Activated T-helper 17 cell treated with anti-CD3 and anti-CD28 coated beads, Interleukin-2, amount 50 U/mL, for 72 hours (primary cell): Measurements from ENCODE around the gene NRXN3. TPM values are rescaled to one million over a fixed set of nuclear protein-coding genes. Genes with fewer than 3 reads are reported as not detected.

Experiments used
- ATAC-seq: fragments of 150-1000 bp; cut with Tn5 transposase; replicated peaks from 2 replicates; pipeline ENCODE4 v1.10.0; 2021; ENCODE audit warnings: mild to moderate bottlenecking, moderate library complexity
- H3K27ac Mint-ChIP-seq: one replicate; pipeline ENCODE4 v1.8.0; 2022; ENCODE audit warnings: mixed read lengths
- H3K27me3 Mint-ChIP-seq: one replicate; pipeline ENCODE4 v1.8.0; 2022; ENCODE audit warnings: mixed read lengths
- H3K36me3 Mint-ChIP-seq: one replicate; pipeline ENCODE4 v1.8.0; 2022; ENCODE audit warnings: low read depth, mild to moderate bottlenecking, mixed read lengths
- H3K4me1 Mint-ChIP-seq: one replicate; pipeline ENCODE4 v1.8.0; 2022; ENCODE audit warnings: mixed read lengths
- H3K4me3 Mint-ChIP-seq: one replicate; pipeline ENCODE4 v1.8.0; 2022; ENCODE audit warnings: mild to moderate bottlenecking, mixed read lengths
- H3K9me3 Mint-ChIP-seq: one replicate; pipeline ENCODE4 v1.8.0; 2022; ENCODE audit warnings: mixed read lengths
- total RNA-seq, 2 donors: library from RNA; stranded (reverse); gene quantifications; one replicate each; pipeline ENCODE4 v1.2.3, GENCODE V29; 2022

NRXN3 gene
- total RNA-seq, 2 donors from 2014 or later = not detected

DNA sequence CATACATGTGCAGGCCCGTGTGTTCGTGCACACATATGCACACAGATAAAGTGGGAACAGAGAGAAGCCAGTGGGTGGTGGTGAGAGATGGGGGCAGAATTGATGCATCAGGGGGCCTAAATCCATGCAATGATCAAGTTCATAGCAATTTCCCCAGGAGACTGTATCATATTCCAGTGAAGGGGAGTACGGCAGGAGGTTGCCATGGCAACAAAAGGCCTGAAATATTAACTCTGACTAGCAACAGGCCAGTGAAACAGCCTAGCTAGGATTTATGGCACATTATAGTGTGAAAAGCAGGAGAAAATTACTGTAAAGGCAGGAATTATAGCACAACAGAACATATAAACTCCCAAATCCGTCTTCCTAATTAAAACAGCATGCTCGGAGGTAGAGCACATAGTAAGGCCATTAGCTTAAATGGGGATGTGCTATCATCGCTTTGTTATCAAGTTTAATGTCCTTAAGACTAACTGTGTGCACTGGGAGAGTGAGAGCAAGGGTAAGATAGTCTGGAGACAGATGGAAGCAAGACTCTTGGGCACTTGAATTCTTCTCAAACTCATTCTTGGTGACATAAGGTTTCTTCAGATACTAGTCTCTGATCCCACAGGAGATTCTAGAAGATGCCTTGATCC, 1234.8 kb downstream of the NRXN3 start:
- Mint-ChIP-seq H3K9me3 (no peaks in the 10 kb centered on the region), H3K36me3 (no peaks in the 10 kb centered on the region), H3K27me3 (no peaks in the 10 kb centered on the region), H3K4me1 (no peaks in the 10 kb centered on the region), H3K27ac (no peak overlapping the region), H3K4me3 (no peak overlapping the region)
- no peak for ATAC-seq

DNA sequence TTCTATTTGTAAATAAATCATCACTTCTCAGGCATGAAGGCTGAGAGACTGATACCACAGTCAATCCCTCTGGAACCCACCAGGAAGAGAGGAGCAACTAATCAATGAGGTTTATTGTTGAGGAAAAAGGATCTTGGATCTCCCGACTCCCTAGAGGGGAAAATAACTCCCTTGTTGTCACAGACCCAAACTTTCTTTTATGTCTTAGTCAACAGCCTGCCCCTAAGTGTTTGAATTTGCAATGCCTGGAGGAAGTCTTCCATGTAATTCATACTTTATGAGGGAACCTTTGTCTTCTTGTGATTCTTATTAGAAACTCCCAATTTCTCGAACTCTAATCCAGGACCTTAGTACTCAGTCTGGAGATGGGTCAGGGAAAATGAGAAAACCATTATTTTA, 1235.3 kb downstream of the NRXN3 start:
- Mint-ChIP-seq H3K27me3 (no peaks in the 10 kb centered on the region), H3K4me3 (no peak overlapping the region), H3K36me3 (no peaks in the 10 kb centered on the region), H3K9me3 (peaks cover under 1% of the 10 kb centered on the region), H3K4me1 (no peaks in the 10 kb centered on the region), H3K27ac (no peak overlapping the region)
- ATAC-seq = no peak

DNA sequence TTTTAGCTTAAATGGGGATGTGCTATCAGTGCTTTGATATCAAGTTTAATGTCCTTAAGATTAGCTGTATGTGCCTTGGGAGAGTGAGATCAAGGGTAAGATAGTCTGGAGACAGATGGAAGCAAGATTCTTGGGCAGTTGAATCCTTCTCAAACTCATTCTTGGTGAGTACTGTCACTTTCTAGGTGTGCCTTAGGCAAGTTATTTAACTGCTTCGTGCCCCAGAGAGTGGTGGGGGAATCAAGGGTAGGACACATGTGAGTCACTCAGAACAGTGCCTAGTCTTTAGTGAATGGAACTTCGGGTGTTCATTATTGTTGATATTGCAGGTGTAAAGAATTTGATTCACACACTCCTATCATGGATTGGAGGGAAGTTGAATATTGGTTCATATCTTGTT, 1237.4 kb downstream of the NRXN3 start:
- Mint-ChIP-seq H3K27me3 (no peaks in the 10 kb centered on the region), H3K36me3 (no peaks in the 10 kb centered on the region), H3K4me3 (no peak overlapping the region), H3K4me1 (no peaks in the 10 kb centered on the region), H3K27ac (no peak overlapping the region), H3K9me3 (peaks cover 4% of the 10 kb centered on the region)
- ATAC-seq = no peak

GRCh38 chr14:79408696-79409095, 1238.5 kb downstream of the NRXN3 start:
- peaks cover 4% of the 10 kb centered on the region for H3K9me3 Mint-ChIP-seq
- no peaks in the 10 kb centered on the region for H3K36me3 Mint-ChIP-seq
- H3K4me3 Mint-ChIP-seq = no peak overlapping the region
- no peaks in the 10 kb centered on the region for H3K4me1 Mint-ChIP-seq
- H3K27me3 Mint-ChIP-seq = no peaks in the 10 kb centered on the region
- ATAC-seq = no peak
- H3K27ac Mint-ChIP-seq = no peak overlapping the region

DNA sequence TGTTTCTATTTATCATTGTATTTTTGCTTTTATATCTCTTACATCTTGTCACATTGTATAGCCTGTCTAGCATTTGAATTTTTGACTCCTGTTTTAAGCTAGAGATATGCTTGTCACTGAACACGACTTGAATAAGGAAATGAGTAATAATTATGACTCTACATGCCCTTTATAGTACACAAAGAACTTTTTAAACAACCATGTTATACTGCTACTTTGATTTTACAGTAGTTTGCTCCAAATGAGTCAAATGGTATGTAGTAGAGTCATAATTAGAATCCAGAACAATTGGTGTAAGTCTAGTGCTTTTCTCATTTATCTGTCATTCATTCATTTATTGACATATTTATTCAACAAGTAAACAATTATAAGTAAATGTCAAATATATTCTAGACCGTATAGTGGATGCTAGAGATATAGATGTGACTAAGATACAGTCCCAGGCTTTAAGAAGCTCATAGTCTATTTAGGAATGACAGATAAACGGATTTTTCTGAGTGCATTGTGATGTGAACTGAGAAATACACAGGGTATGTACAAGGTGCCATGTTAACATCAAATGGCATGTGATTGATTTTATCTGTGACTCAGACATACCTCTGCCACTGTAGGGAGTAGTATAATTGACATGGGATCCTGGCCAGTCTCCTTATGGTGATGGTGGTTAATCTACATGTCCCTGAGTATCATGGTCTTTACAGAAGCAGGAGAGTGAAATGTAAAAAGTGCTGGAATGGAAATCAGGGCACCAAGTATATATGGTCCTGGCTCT, 1241.4 kb downstream of the NRXN3 start:
- Mint-ChIP-seq H3K4me3 (no peak overlapping the region), H3K27me3 (no peaks in the 10 kb centered on the region), H3K4me1 (no peaks in the 10 kb centered on the region), H3K9me3 (peaks cover 4% of the 10 kb centered on the region), H3K27ac (no peak overlapping the region), H3K36me3 (no peaks in the 10 kb centered on the region)
- ATAC-seq = no peak

- Mint-ChIP-seq H3K36me3 (no peaks in the 10 kb centered on the region), H3K27ac (no peak overlapping the region), H3K27me3 (no peaks in the 10 kb centered on the region), H3K4me3 (no peak overlapping the region), H3K4me1 (no peaks in the 10 kb centered on the region), H3K9me3 (peaks cover 4% of the 10 kb centered on the region)
- ATAC-seq = no peak
Measured at GRCh38 chr14:79412822-79413221, 1242.6 kb downstream of the NRXN3 start.

DNA sequence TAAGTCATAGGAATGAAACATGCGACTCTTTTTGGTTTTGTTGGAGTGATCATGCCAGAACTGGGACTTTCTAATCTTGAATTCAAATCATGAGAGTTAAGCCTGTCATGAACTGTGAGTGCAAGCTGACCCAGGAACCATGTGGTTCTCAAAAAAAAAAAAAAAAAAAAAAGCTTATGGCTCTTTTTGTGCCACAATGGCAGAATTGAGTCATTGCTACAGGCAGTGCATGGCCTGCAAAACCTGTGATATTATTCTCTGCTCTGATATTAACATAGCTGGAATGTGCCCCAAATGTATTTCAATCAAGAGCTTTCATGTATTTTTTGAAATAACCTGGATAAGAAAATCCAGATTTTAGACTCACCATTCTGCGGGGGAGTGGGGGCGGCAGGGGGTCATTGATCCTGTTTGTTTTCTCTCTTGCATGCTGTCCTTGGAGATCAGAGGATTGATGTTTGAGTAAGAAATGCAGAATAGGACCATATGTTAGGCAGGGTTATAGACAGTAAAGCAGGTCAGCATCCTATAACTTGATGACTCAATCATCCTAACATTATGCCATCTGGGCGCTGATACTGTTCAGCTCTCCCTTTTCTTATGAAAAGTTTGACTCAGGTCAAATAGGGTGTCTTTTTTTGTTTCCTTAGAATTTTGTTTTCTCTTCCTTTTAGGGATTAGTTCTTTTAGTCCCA, 1243.7 kb downstream of the NRXN3 start:
- Mint-ChIP-seq H3K27me3 (no peaks in the 10 kb centered on the region), H3K4me1 (no peaks in the 10 kb centered on the region)

DNA sequence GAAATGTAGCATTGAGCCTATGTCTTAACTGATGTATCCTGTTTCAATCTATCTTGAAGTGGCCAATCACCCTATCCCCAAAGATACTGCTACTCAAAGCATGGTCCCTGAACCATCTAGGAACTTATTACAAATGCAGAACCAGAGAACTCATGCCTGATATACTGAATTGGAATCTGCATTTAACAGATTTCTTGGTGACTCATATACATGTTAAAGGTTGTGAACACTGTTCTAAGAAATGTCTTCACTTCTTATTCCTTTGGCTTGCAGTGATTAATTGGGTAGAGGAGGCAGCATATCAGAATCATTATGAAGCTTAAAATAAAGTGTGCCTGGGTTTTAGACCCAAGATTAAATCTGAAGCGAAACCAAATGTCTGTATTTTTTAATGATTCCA, 1245.6 kb downstream of the NRXN3 start:
- no peak for ATAC-seq
- Mint-ChIP-seq H3K27ac (no peak overlapping the region), H3K4me1 (no peaks in the 10 kb centered on the region), H3K9me3 (peaks cover 1% of the 10 kb centered on the region), H3K36me3 (no peaks in the 10 kb centered on the region), H3K4me3 (no peak overlapping the region), H3K27me3 (no peaks in the 10 kb centered on the region)

More for the DNA sequence above, 1243.7 kb downstream of the NRXN3 start:
- H3K9me3 Mint-ChIP-seq = peaks cover 4% of the 10 kb centered on the region
- H3K4me3 Mint-ChIP-seq = no peak overlapping the region
- no peak overlapping the region for H3K27ac Mint-ChIP-seq
- no peaks in the 10 kb centered on the region for H3K36me3 Mint-ChIP-seq
- no peak for ATAC-seq

- ATAC-seq = no peak
- no peak overlapping the region for H3K27ac Mint-ChIP-seq
- no peaks in the 10 kb centered on the region for H3K36me3 Mint-ChIP-seq
- no peaks in the 10 kb centered on the region for H3K4me1 Mint-ChIP-seq
- no peak overlapping the region for H3K4me3 Mint-ChIP-seq
- H3K9me3 Mint-ChIP-seq = no peaks in the 10 kb centered on the region
- H3K27me3 Mint-ChIP-seq = no peaks in the 10 kb centered on the region
Measured at GRCh38 chr14:79417961-79418360, 1247.8 kb downstream of the NRXN3 start.

DNA sequence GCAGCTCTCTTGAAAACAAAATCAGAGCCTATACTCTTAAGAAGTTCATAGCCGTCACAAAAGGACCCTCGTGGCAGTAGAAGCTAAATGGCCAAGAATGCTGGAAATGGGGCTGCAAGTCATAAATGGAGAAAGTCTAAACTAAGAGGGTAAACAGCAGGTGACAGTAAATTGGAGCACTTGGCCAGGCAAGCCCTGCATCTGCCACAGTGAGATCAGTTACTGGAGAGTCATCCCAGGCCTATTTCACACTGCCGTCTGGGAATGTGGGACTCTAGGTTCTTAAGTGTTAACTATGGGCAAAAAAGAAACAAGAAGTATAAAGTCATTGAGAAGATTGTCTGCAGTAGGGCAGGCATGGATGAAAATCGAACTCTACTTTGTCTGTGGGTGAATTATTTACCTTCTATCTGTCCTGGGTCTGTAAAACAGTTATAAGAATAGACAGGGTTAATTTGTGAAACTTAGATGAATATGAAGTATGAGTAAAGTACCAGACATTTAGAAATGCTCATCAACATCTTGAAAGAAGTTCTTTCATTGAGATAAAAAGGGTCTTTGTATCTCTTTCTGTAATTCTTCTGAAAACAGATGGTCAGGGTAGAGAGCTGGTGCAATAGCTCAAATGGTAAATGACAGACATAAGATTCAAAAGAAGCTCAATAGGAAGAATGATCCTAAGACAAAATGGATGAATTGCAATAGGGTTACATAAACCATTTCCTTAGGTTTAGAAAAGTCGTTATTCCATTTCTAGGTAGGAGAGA, 1248.7 kb downstream of the NRXN3 start:
- no peak overlapping the region for H3K27ac Mint-ChIP-seq
- H3K9me3 Mint-ChIP-seq = peaks cover 4% of the 10 kb centered on the region
- no peaks in the 10 kb centered on the region for H3K27me3 Mint-ChIP-seq
- no peaks in the 10 kb centered on the region for H3K4me1 Mint-ChIP-seq
- H3K4me3 Mint-ChIP-seq = no peak overlapping the region
- no peak for ATAC-seq
- no peaks in the 10 kb centered on the region for H3K36me3 Mint-ChIP-seq

- no peaks in the 10 kb centered on the region for H3K27me3 Mint-ChIP-seq
- H3K27ac Mint-ChIP-seq = no peak overlapping the region
- H3K36me3 Mint-ChIP-seq = no peaks in the 10 kb centered on the region
- H3K4me3 Mint-ChIP-seq = no peak overlapping the region
- H3K4me1 Mint-ChIP-seq = no peaks in the 10 kb centered on the region
- ATAC-seq = no peak
- peaks cover 4% of the 10 kb centered on the region for H3K9me3 Mint-ChIP-seq
Measured at GRCh38 chr14:79419571-79420327, 1249.6 kb downstream of the NRXN3 start.

- Mint-ChIP-seq H3K9me3 (peaks cover 4% of the 10 kb centered on the region), H3K36me3 (no peaks in the 10 kb centered on the region), H3K27me3 (no peaks in the 10 kb centered on the region), H3K4me1 (no peaks in the 10 kb centered on the region), H3K27ac (no peak overlapping the region), H3K4me3 (no peak overlapping the region)
- ATAC-seq = no peak
Measured at GRCh38 chr14:79420725-79421124, 1250.6 kb downstream of the NRXN3 start.

- Mint-ChIP-seq H3K27ac (no peak overlapping the region), H3K9me3 (peaks cover 4% of the 10 kb centered on the region), H3K36me3 (no peaks in the 10 kb centered on the region), H3K4me3 (no peak overlapping the region), H3K27me3 (no peaks in the 10 kb centered on the region), H3K4me1 (no peaks in the 10 kb centered on the region)
- no peak for ATAC-seq
Measured at GRCh38 chr14:79421811-79422210, 1251.6 kb downstream of the NRXN3 start.

- H3K4me1 Mint-ChIP-seq = no peaks in the 10 kb centered on the region
Measured at GRCh38 chr14:79424462-79424861, 1254.3 kb downstream of the NRXN3 start.

More at GRCh38 chr14:79424462-79424861, 1254.3 kb downstream of the NRXN3 start:
- no peak for ATAC-seq
- H3K27ac Mint-ChIP-seq = no peak overlapping the region
- no peaks in the 10 kb centered on the region for H3K27me3 Mint-ChIP-seq
- peaks cover 4% of the 10 kb centered on the region for H3K9me3 Mint-ChIP-seq
- no peaks in the 10 kb centered on the region for H3K36me3 Mint-ChIP-seq
- H3K4me3 Mint-ChIP-seq = no peak overlapping the region
